Measurements from ENCODE around the gene DCANP1.

DNA sequence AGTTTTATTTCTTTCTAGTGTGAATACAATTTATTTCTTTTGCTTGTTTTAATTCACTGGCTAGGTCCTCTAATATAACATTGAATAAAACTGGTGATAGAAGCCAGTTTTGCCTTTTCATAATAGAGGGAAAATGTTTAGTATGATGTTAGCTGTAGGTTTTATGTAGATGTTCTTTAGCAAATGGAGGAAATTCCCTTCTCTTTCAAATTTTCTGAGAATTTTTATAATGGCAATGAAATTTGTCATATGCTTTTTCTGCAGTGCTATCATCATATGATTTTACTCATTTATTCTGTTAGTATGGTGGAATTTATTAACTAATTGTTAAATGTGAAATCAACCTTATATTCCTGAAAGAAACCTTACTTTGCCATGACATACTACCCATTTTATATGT is 30.1 kb downstream of the DCANP1 start:
- TF ChIP-seq, protein P1, sequence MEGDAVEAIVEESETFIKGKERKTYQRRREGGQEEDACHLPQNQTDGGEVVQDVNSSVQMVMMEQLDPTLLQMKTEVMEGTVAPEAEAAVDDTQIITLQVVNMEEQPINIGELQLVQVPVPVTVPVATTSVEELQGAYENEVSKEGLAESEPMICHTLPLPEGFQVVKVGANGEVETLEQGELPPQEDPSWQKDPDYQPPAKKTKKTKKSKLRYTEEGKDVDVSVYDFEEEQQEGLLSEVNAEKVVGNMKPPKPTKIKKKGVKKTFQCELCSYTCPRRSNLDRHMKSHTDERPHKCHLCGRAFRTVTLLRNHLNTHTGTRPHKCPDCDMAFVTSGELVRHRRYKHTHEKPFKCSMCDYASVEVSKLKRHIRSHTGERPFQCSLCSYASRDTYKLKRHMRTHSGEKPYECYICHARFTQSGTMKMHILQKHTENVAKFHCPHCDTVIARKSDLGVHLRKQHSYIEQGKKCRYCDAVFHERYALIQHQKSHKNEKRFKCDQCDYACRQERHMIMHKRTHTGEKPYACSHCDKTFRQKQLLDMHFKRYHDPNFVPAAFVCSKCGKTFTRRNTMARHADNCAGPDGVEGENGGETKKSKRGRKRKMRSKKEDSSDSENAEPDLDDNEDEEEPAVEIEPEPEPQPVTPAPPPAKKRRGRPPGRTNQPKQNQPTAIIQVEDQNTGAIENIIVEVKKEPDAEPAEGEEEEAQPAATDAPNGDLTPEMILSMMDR (IDR thresholded peaks at IDR 0.05) = no peak
- TF ChIP-seq POLR2AphosphoS5 (IDR thresholded peaks at IDR 0.05) (no peak), POLR2A (IDR thresholded peaks at IDR 0.05; ENCODE audit: low read depth) (no peak), EP300 (IDR thresholded peaks at IDR 0.05) (no peak)

Data from esophagus muscularis mucosa (tissue), 4 donors.